HepG2 (cell line): ENCODE data around the gene LSMEM2. TPM values are rescaled to one million over a fixed set of nuclear protein-coding genes. Genes with fewer than 3 reads are reported as not detected.

Source experiments
- CHCHD3 ChIP-seq: sonication (generic); formaldehyde crosslinking; IDR thresholded peaks from 2 replicates; pipeline ENCODE4 v1.8.0; 2022; ENCODE audit warnings: mild to moderate bottlenecking, missing genetic modification reagents, moderate library complexity
- DMAP1 ChIP-seq: IDR thresholded peaks from 2 replicates; pipeline ENCODE4 v1.6.1; 2016
- GABPA ChIP-seq, 2 experiments: IDR thresholded peaks; 2 replicates each; pipeline ENCODE4 v1.6.1; 2011 to 2016; ENCODE audit warnings: low read depth in 2 of 2, low read length in 1 of 2, missing biosample characterization in 1 of 2, missing genetic modification characterization in 1 of 2
- HDAC1 ChIP-seq: sonication (generic); formaldehyde crosslinking; IDR thresholded peaks from 2 replicates; pipeline ENCODE4 v1.5.1; 2020; ENCODE audit warnings: mild to moderate bottlenecking, missing genetic modification reagents
- HMG20A ChIP-seq: IDR thresholded peaks from 2 replicates; pipeline ENCODE4 v1.6.1; 2016; ENCODE audit warnings: borderline replicate concordance
- HOXA3 ChIP-seq: sonication (generic); formaldehyde crosslinking; IDR thresholded peaks from 2 replicates; pipeline ENCODE4 v1.5.0; 2020; ENCODE audit warnings: missing genetic modification reagents
- HOXA9 ChIP-seq: sonication (generic); formaldehyde crosslinking; IDR thresholded peaks from 2 replicates; pipeline ENCODE4 v1.8.1; 2022; ENCODE audit warnings: missing genetic modification reagents, mild to moderate bottlenecking, moderate library complexity, borderline replicate concordance
- KDM6A ChIP-seq: IDR thresholded peaks from 2 replicates; pipeline ENCODE4 v1.6.1; 2016; ENCODE audit warnings: low read depth
- NFRKB ChIP-seq: fragments of 450-650 bp; IDR thresholded peaks from 2 replicates; pipeline ENCODE4 v1.6.1; 2017
- SIX1 ChIP-seq: sonication (generic); formaldehyde crosslinking; IDR thresholded peaks from 2 replicates; pipeline ENCODE4 v1.4.0; 2020; ENCODE audit warnings: missing genetic modification reagents, borderline replicate concordance
- SOX5 ChIP-seq: IDR thresholded peaks from 2 replicates; pipeline ENCODE4 v1.6.1; 2016; ENCODE audit warnings: borderline replicate concordance
- ZEB1 ChIP-seq: IDR thresholded peaks from 2 replicates; pipeline ENCODE4 v1.6.1; 2012; ENCODE audit warnings: mild to moderate bottlenecking, low read depth, inconsistent platforms; ENCODE audit not compliant: insufficient replicate concordance
- ZNF207 ChIP-seq: fragments of 450-650 bp; IDR thresholded peaks from 2 replicates; pipeline ENCODE4 v1.6.1; 2016; ENCODE audit warnings: antibody characterized with exemption, borderline replicate concordance
- ZNF24 ChIP-seq: fragments of 450-650 bp; IDR thresholded peaks from 2 replicates; pipeline ENCODE4 v1.6.1; 2017; ENCODE audit warnings: antibody characterized with exemption, mild to moderate bottlenecking
- ZNF253 ChIP-seq: sonication (generic); formaldehyde crosslinking; IDR thresholded peaks from 2 replicates; pipeline ENCODE4 v1.8.0; 2022; ENCODE audit warnings: mild to moderate bottlenecking, missing genetic modification reagents, borderline replicate concordance
- ZNF441 ChIP-seq: sonication (generic); formaldehyde crosslinking; IDR thresholded peaks from 2 replicates; pipeline ENCODE4 v1.7.0; 2021; ENCODE audit warnings: missing genetic modification reagents, borderline replicate concordance
- ZNF501 ChIP-seq: sonication (generic); formaldehyde crosslinking; IDR thresholded peaks from 2 replicates; pipeline ENCODE4 v1.5.1; 2020; ENCODE audit warnings: mild to moderate bottlenecking, moderate library complexity, missing genetic modification reagents
- ZNF567 ChIP-seq: sonication (generic); formaldehyde crosslinking; IDR thresholded peaks from 2 replicates; pipeline ENCODE4 v1.8.1; 2023; ENCODE audit warnings: mild to moderate bottlenecking, missing genetic modification reagents, borderline replicate concordance
- ZNF644 ChIP-seq: IDR thresholded peaks from 2 replicates; pipeline ENCODE4 v1.6.1; 2016; ENCODE audit warnings: low read depth
- ZNF773 ChIP-seq: sonication (generic); formaldehyde crosslinking; IDR thresholded peaks from 2 replicates; pipeline ENCODE4 v1.4.0; 2020; ENCODE audit warnings: missing genetic modification reagents, borderline replicate concordance
- ZNF777 ChIP-seq: sonication (generic); formaldehyde crosslinking; IDR thresholded peaks from 2 replicates; pipeline ENCODE4 v1.4.0; 2020; ENCODE audit warnings: missing genetic modification reagents
- ZNF792 ChIP-seq: IDR thresholded peaks from 2 replicates; pipeline ENCODE4 v1.6.1; 2016
- ZNF841 ChIP-seq: sonication (generic); formaldehyde crosslinking; IDR thresholded peaks from 2 replicates; pipeline ENCODE4 v1.8.1; 2023; ENCODE audit warnings: missing genetic modification reagents, borderline replicate concordance
- polyA plus RNA-seq, 8 experiments: library from polyadenylated mRNA; depleted of rRNA in 3 of 8; stranded (reverse) in 7 of 8; unstranded in 1 of 8; fragments of >200 nt; fragmentation: Illumina TruSeq in 4 of 8; extraction: Trizol in 4 of 8; gene quantifications; 2 replicates each; pipeline versions ENCODE4 v1.2.1 to v1.2.3, GENCODE V29; 2011 to 2016; ENCODE audit warnings: low read depth in 4 of 8, missing spikeins in 1 of 8, mixed read lengths in 1 of 8; ENCODE audit not compliant: insufficient read depth in 1 of 8
- total RNA-seq, 5 experiments: library from RNA; depleted of rRNA; stranded (reverse); fragments of >200 nt; fragmentation: Illumina TruSeq; extraction: Trizol; gene quantifications; 2 replicates each; pipeline ENCODE4 v1.2.3, GENCODE V29; 2016; ENCODE audit warnings: low read depth in 1 of 5
- TF ChIP-seq, protein P1 (sequence below): sonication (generic); formaldehyde crosslinking; IDR thresholded peaks from 2 replicates; pipeline ENCODE4 v1.8.0; 2023; ENCODE audit warnings: mild to moderate bottlenecking, missing genetic modification reagents
- TF ChIP-seq, protein P2 (sequence below): sonication (generic); formaldehyde crosslinking; IDR thresholded peaks from 2 replicates; pipeline ENCODE4 v1.4.0; 2020; ENCODE audit warnings: missing genetic modification reagents
- TF ChIP-seq, protein P3 (sequence below): sonication (generic); formaldehyde crosslinking; IDR thresholded peaks from 2 replicates; pipeline ENCODE4 v1.5.1; 2020; ENCODE audit warnings: missing genetic modification reagents, mild to moderate bottlenecking, borderline replicate concordance
- TF ChIP-seq, protein P4 (sequence below): IDR thresholded peaks from 2 replicates; pipeline ENCODE4 v1.6.1; 2018; ENCODE audit warnings: missing genetic modification reagents, mild to moderate bottlenecking, missing compliant biosample characterization

The LSMEM2 gene
- total and polyA plus RNA-seq, 2 of the 13 experiments (the other 11 are each of a cell fraction or from before 2014, with no cell fraction given), result 0.07 to 0.41 TPM

DNA sequence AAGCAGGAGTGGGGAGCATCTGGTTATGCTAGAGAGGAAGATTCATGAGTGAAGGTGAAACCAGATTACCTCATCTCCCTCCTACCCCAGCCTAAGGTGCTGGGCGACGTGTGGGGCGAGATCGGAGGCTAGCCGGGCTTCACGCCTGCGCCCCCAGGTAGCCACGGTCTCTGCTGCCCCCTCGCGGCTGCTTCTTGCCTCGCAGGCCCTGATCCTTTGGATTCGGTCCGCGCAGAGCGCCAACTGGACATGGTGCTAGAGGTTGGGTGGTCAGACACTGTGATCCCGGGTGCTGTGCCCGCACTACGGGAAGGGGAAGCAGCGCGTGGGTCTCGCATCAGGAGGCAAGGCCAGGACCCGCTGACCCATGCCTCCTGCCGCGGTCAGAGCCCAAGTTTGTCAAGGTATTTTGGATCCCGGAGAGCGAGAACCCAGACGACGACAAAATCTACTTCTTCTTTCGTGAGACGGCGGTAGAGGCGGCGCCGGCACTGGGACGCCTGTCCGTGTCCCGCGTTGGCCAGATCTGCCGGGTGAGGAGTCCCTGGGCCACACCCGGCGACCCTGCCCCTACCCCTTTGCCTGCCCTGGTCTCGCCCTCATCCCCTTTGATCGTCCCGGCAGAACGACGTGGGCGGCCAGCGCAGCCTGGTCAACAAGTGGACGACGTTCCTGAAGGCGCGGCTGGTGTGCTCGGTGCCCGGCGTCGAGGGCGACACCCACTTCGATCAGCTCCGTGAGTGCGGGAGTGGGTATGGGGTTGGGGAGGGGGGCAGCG is 5.8 kb upstream of the LSMEM2 start (continued):
- TF ChIP-seq SIX1 (CRISPR knock-in tag) (no peak), KDM6A (CRISPR knock-in tag) (no peak), DMAP1 (CRISPR knock-in tag) (no peak), GABPA (IDR thresholded peaks at IDR 0.05; ENCODE audit: low read depth, low read length) (no peak), GABPA (CRISPR knock-in tag; IDR thresholded peaks at IDR 0.05; ENCODE audit: low read depth) (peak; percentile 45; the same call in 1 of the 2 replicates), ZNF841 (CRISPR knock-in tag) (no peak), NFRKB (no peak), ZNF24 (no peak), ZNF253 (CRISPR knock-in tag) (no peak), ZNF567 (CRISPR knock-in tag) (no peak), ZNF792 (CRISPR knock-in tag) (peak; percentile 96), HDAC1 (peak; percentile 57), ZNF501 (0 out of 2 replicates have a peak, but pooled peaks have one; percentile 30), ZNF441 (CRISPR knock-in tag) (no peak), ZNF773 (CRISPR knock-in tag) (no peak), HMG20A (CRISPR knock-in tag) (no peak; the same call in 1 of the 2 replicates), SOX5 (CRISPR knock-in tag) (0 out of 2 replicates have a peak, but pooled peaks have one; percentile 21), CHCHD3 (CRISPR knock-in tag) (peak; percentile 18; the same call in 1 of the 2 replicates), ZNF207 (no peak), ZEB1 (no peak), ZNF777 (CRISPR knock-in tag) (no peak), HOXA9 (CRISPR knock-in tag) (no peak), ZNF644 (CRISPR knock-in tag) (no peak), HOXA3 (peak; percentile 96)
- TF ChIP-seq, protein P1, sequence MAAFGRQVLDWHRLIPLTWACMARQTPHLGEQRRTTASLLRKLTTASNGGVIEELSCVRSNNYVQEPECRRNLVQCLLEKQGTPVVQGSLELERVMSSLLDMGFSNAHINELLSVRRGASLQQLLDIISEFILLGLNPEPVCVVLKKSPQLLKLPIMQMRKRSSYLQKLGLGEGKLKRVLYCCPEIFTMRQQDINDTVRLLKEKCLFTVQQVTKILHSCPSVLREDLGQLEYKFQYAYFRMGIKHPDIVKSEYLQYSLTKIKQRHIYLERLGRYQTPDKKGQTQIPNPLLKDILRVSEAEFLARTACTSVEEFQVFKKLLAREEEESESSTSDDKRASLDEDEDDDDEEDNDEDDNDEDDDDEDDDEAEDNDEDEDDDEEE (CRISPR knock-in tag), result 0 out of 2 replicates have a peak, but pooled peaks have one; percentile 42
- TF ChIP-seq, protein P2, sequence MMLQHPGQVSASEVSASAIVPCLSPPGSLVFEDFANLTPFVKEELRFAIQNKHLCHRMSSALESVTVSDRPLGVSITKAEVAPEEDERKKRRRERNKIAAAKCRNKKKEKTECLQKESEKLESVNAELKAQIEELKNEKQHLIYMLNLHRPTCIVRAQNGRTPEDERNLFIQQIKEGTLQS (CRISPR knock-in tag), result peak; percentile 56; the same call in 1 of the 2 replicates
- TF ChIP-seq, protein P3, sequence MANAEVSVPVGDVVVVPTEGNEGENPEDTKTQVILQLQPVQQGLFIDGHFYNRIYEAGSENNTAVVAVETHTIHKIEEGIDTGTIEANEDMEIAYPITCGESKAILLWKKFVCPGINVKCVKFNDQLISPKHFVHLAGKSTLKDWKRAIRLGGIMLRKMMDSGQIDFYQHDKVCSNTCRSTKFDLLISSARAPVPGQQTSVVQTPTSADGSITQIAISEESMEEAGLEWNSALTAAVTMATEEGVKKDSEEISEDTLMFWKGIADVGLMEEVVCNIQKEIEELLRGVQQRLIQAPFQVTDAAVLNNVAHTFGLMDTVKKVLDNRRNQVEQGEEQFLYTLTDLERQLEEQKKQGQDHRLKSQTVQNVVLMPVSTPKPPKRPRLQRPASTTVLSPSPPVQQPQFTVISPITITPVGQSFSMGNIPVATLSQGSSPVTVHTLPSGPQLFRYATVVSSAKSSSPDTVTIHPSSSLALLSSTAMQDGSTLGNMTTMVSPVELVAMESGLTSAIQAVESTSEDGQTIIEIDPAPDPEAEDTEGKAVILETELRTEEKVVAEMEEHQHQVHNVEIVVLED (CRISPR knock-in tag), result peak; percentile 29; the same call in 1 of the 2 replicates
- TF ChIP-seq, protein P4, sequence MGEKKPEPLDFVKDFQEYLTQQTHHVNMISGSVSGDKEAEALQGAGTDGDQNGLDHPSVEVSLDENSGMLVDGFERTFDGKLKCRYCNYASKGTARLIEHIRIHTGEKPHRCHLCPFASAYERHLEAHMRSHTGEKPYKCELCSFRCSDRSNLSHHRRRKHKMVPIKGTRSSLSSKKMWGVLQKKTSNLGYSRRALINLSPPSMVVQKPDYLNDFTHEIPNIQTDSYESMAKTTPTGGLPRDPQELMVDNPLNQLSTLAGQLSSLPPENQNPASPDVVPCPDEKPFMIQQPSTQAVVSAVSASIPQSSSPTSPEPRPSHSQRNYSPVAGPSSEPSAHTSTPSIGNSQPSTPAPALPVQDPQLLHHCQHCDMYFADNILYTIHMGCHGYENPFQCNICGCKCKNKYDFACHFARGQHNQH (CRISPR knock-in tag), result peak; percentile 56
